HG02870 (cell line): ENCODE measurements around the gene SH3BP5.

Experiments
- ATAC-seq: cut with Tn5 transposase; IDR thresholded peaks from one replicate; pipeline ENCODE4 v1.9.1; 2021; ENCODE audit warnings: mild to moderate bottlenecking, moderate library complexity; ENCODE audit not compliant: unreplicated experiment

SH3BP5 gene

GRCh38 chr3:15260531-15260930, 71.9 kb downstream of the SH3BP5 start:
- no peak for ATAC-seq

- no peak for ATAC-seq
Observed at GRCh38 chr3:15258720-15259119, 73.7 kb downstream of the SH3BP5 start.

- no peak for ATAC-seq
Observed at GRCh38 chr3:15256861-15257341, 75.5 kb downstream of the SH3BP5 start.

GRCh38 chr3:15255215-15255614, 77.2 kb downstream of the SH3BP5 start:
- no peak for ATAC-seq

GRCh38 chr3:15253023-15253697, 79.2 kb downstream of the SH3BP5 start:
- ATAC-seq: no peak

GRCh38 chr3:15246186-15246585, 86.2 kb downstream of the SH3BP5 start:
- ATAC-seq: no peak

GRCh38 chr3:15243822-15244482, 88.4 kb downstream of the SH3BP5 start:
- no peak for ATAC-seq

GRCh38 chr3:15241341-15241740, 91.0 kb downstream of the SH3BP5 start:
- no peak for ATAC-seq

- no peak for ATAC-seq
Observed at GRCh38 chr3:15229262-15229661, 103.1 kb downstream of the SH3BP5 start.

- ATAC-seq: no peak
Observed at GRCh38 chr3:15228147-15228546, 104.2 kb downstream of the SH3BP5 start.

- ATAC-seq: no peak
Observed at GRCh38 chr3:15223685-15224572, 108.5 kb downstream of the SH3BP5 start.

- ATAC-seq: no peak
Observed at GRCh38 chr3:15221574-15222217, 110.7 kb downstream of the SH3BP5 start.

GRCh38 chr3:15220661-15221060, 111.7 kb downstream of the SH3BP5 start:
- no peak for ATAC-seq

- no peak for ATAC-seq
Observed at GRCh38 chr3:15220056-15220455, 112.3 kb downstream of the SH3BP5 start.

GRCh38 chr3:15218689-15219088, 113.7 kb downstream of the SH3BP5 start:
- ATAC-seq: no peak

GRCh38 chr3:15217841-15218267, 114.5 kb downstream of the SH3BP5 start:
- ATAC-seq: no peak

- ATAC-seq: no peak
Observed at GRCh38 chr3:15217011-15217671, 115.2 kb downstream of the SH3BP5 start.

- no peak for ATAC-seq
Observed at GRCh38 chr3:15216501-15216900, 115.9 kb downstream of the SH3BP5 start.

GRCh38 chr3:15215996-15216395, 116.4 kb downstream of the SH3BP5 start:
- ATAC-seq: no peak

GRCh38 chr3:15214758-15215157, 117.6 kb downstream of the SH3BP5 start:
- ATAC-seq: no peak
